Mucosa of descending colon (tissue), 3 donors: Measurements from ENCODE around the gene FANCM. TPM values are rescaled to one million over a fixed set of nuclear protein-coding genes. Genes with fewer than 3 reads are reported as not detected.

Source experiments
- ATAC-seq: fragments of 200-7000 bp; cut with Tn5 transposase; one replicate; pipeline ENCODE4 v1.9.1; 2020; ENCODE audit warnings: mild to moderate bottlenecking, moderate library complexity
- DNase-seq, 3 donors: peaks; one replicate each; pipeline ENCODE4 v3.0.0-alpha.2; 2020
- H3K36me3 ChIP-seq: fragments of 200-600 bp; one replicate; pipeline ENCODE4 v1.8.0; 2021; ENCODE audit warnings: low read depth, mild to moderate bottlenecking
- H3K4me1 ChIP-seq: fragments of 200-600 bp; one replicate; pipeline ENCODE4 v1.8.0; 2021; ENCODE audit warnings: low read depth, mild to moderate bottlenecking
- H3K4me3 ChIP-seq: fragments of 200-600 bp; one replicate; pipeline ENCODE4 v1.8.0; 2021; ENCODE audit warnings: mild to moderate bottlenecking
- H3K9me3 ChIP-seq: fragments of 200-600 bp; one replicate; pipeline ENCODE4 v1.8.0; 2021; ENCODE audit warnings: mild to moderate bottlenecking
- CTCF ChIP-seq: fragments of 200-600 bp; IDR thresholded peaks from one replicate; pipeline ENCODE4 v1.8.0; 2022; ENCODE audit warnings: antibody characterized with exemption, mild to moderate bottlenecking
- intact Hi-C, 2 donors: fragments of 100-400 bp; cut with DNase I in 1 of 2; cut with micrococcal nuclease in 1 of 2; formaldehyde crosslinking; loops; one replicate each; pipeline versions ENCODE4 v1.11.0 to v1.11.1; 2022; cut with DNase I, micrococcal nuclease
- total RNA-seq, 3 donors: library from RNA; stranded (reverse); fragmentation: NEBNext Ultra II Directional in 2 of 3; extraction: Animal tissue kit (Norgen Biotek cat#: 25700) in 2 of 3; gene quantifications; one replicate each; pipeline versions ENCODE4 v1.2.1 to v1.2.4, GENCODE V29; 2021 to 2023
- donor health status: DM: no; HTN: no; CAD: no; lungs with moderate emphysema.
- donor health status: DM: no; HTN: no; CAD: no.
- donor health status: DM: no; HTN: yes; CAD: no.

FANCM gene
- total RNA-seq, 3 donors from 2014 or later, result 3.2 to 5.7 (median 3.6) TPM

DNA sequence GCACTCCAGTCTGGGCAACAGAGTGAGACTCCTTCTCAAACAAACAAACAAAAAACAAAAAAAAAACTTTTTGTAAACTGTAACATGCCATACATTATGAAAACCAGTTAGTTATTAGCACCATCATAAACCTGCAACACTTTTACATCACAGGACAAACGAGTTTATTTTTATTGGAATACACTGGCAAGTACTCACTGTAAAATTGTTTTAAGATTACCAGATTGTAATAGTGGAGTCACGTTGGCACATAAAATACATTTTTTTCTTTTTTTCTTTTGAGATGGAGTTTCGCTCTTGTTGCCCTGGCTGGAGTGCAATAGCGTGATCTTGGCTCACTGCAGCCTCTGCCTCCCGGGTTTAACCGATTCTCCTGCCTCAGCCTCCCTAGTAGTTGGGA is 17.1 kb upstream of the FANCM start:
- peaks cover 8% of the 10 kb centered on the region for H3K36me3 ChIP-seq

GRCh38 chr14:45120096-45120495 is 15.6 kb upstream of the FANCM start:
- no peak for ATAC-seq
- H3K36me3 ChIP-seq, result peaks cover 8% of the 10 kb centered on the region
- no peak for TF ChIP-seq CTCF

More for the DNA sequence above, 17.1 kb upstream of the FANCM start:
- Histone ChIP-seq H3K4me1 (no peaks in the 10 kb centered on the region), H3K9me3 (no peaks in the 10 kb centered on the region), H3K4me3 (no peak overlapping the region)
- DNase-seq (no peak), ATAC-seq (no peak)
- no peak for TF ChIP-seq CTCF
- intact Hi-C loops, result no loop called here

DNA sequence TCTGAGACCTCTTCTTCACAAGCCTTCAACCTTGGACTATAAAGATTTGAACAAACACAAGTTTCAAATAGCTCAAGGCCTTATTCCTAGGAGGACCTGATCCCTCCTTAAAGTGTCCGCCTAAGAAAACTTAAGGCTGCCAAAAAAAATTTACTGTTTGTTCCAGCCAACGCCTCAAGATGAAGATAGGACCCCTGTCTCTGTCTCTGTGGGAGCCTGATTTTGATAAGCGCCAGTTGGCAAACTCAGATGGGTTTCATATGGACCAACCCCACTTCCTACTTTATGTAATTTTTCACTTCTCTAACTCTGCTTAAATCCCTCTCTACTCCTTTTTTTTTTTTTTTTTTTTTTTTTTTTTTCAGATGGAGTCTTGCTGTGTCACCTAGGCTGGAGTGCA is 12.5 kb upstream of the FANCM start:
- no peak overlapping the region for H3K4me3 ChIP-seq
- H3K36me3 ChIP-seq, result peaks cover 8% of the 10 kb centered on the region
- no peak for DNase-seq
- H3K4me1 ChIP-seq, result no peaks in the 10 kb centered on the region
- intact Hi-C loops, result no loop called here
- H3K9me3 ChIP-seq, result no peaks in the 10 kb centered on the region
- no peak for TF ChIP-seq CTCF
- no peak for ATAC-seq

More at GRCh38 chr14:45120096-45120495, 15.6 kb upstream of the FANCM start:
- H3K9me3 ChIP-seq, result no peaks in the 10 kb centered on the region
- no peaks in the 10 kb centered on the region for H3K4me1 ChIP-seq
- DNase-seq, result no peak
- intact Hi-C loops, result no loop called here
- no peak overlapping the region for H3K4me3 ChIP-seq

GRCh38 chr14:45125754-45126153 is 10.0 kb upstream of the FANCM start:
- DNase-seq (no peak), ATAC-seq (no peak)
- no peak for TF ChIP-seq CTCF
- no peaks in the 10 kb centered on the region for H3K4me1 ChIP-seq
- no peaks in the 10 kb centered on the region for H3K9me3 ChIP-seq
- intact Hi-C loops, result no loop called here
- H3K36me3 ChIP-seq, result no peaks in the 10 kb centered on the region
- no peak overlapping the region for H3K4me3 ChIP-seq

GRCh38 chr14:45128963-45129629 is 6.6 kb upstream of the FANCM start:
- TF ChIP-seq CTCF, result no peak
- Histone ChIP-seq H3K4me1 (no peaks in the 10 kb centered on the region), H3K36me3 (no peaks in the 10 kb centered on the region), H3K4me3 (no peak overlapping the region), H3K9me3 (no peaks in the 10 kb centered on the region)
- intact Hi-C loops, result no loop called here
- ATAC-seq, result no peak
- no peak for DNase-seq

GRCh38 chr14:45133683-45134050 is 2.1 kb upstream of the FANCM start:
- peak overlapping the region; percentile 29 for H3K4me3 ChIP-seq
- intact Hi-C loops, result no loop called here
- ATAC-seq, result peak; percentile 1
- H3K9me3 ChIP-seq, result no peaks in the 10 kb centered on the region
- TF ChIP-seq CTCF, result no peak
- peaks cover 13% of the 10 kb centered on the region for H3K4me1 ChIP-seq
- no peak for DNase-seq
- no peaks in the 10 kb centered on the region for H3K36me3 ChIP-seq
